HG02623 (cell line): ENCODE data around the gene CRIP3.
"Not testable (repeated sequence)": the region's sequence is repeated elsewhere in the genome, so short reads cannot be mapped to it uniquely, and the experiment has no call there.

Experiments
- ATAC-seq: cut with Tn5 transposase; IDR thresholded peaks from one replicate; pipeline ENCODE4 v1.9.1; 2021; ENCODE audit warnings: moderate library complexity; ENCODE audit not compliant: unreplicated experiment

Gene CRIP3

GRCh38 chr6:43307451-43308100 is 1.1 kb downstream of the CRIP3 start:
- no peak for ATAC-seq

- no peak for ATAC-seq
These were observed 2.5 kb downstream of the CRIP3 start for GRCh38 chr6:43306086-43306485.

GRCh38 chr6:43304882-43305281 is 3.7 kb downstream of the CRIP3 start:
- no peak for ATAC-seq

- ATAC-seq, result no peak
These were observed 4.3 kb downstream of the CRIP3 start for GRCh38 chr6:43304361-43304760.

GRCh38 chr6:43303751-43304331 is 4.8 kb downstream of the CRIP3 start:
- ATAC-seq, result no peak

- ATAC-seq, result not testable (repeated sequence)
These were observed 5.6 kb downstream of the CRIP3 start for GRCh38 chr6:43303006-43303405.

- no peak for ATAC-seq
These were observed 6.5 kb downstream of the CRIP3 start for GRCh38 chr6:43302126-43302525.

- no peak for ATAC-seq
These were observed 7.3 kb downstream of the CRIP3 start for GRCh38 chr6:43301081-43301870.

GRCh38 chr6:43299338-43300293 is 9.0 kb downstream of the CRIP3 start:
- no peak for ATAC-seq

- no peak for ATAC-seq
These were observed 9.9 kb downstream of the CRIP3 start for GRCh38 chr6:43298565-43299337.

GRCh38 chr6:43297644-43298564 is 10.7 kb downstream of the CRIP3 start, which contains the start of gene SLC22A7:
TSS of gene SLC22A7 (plus strand) at chr6:43298260. CDS start at chr6:43298359, 99 bp downstream.
- no peak for ATAC-seq

GRCh38 chr6:43296780-43297497 is 11.7 kb downstream of the CRIP3 start:
- ATAC-seq, result no peak

GRCh38 chr6:43295456-43295855 is 13.2 kb downstream of the CRIP3 start:
- no peak for ATAC-seq

- ATAC-seq, result no peak
These were observed 14.1 kb downstream of the CRIP3 start for GRCh38 chr6:43294536-43294935.

- no peak for ATAC-seq
These were observed 14.9 kb downstream of the CRIP3 start for GRCh38 chr6:43293698-43294097.

GRCh38 chr6:43292763-43293318 is 15.8 kb downstream of the CRIP3 start:
- no peak for ATAC-seq

- no peak for ATAC-seq
These were observed 16.3 kb downstream of the CRIP3 start for GRCh38 chr6:43292341-43292740.

- ATAC-seq, result no peak
These were observed 16.9 kb downstream of the CRIP3 start for GRCh38 chr6:43291708-43292107.
